Hypothalamus (tissue), 51 donors: ENCODE results near the gene TNFRSF4.
"Not testable (repeated sequence)": the region's sequence is repeated elsewhere in the genome, so short reads cannot be mapped to it uniquely, and the experiment has no call there.

ENCODE experiments used
- DNase-seq, 51 donors: peaks; one replicate each; lab custom pipeline; 2025; lab: John Stamatoyannopoulos, UW

Gene TNFRSF4

GRCh38 chr1:1204998-1205768, 8.8 kb downstream of the TNFRSF4 start:
- DNase-seq: no peak

GRCh38 chr1:1204425-1204920, 9.5 kb downstream of the TNFRSF4 start:
- DNase-seq: no peak

GRCh38 chr1:1203561-1204424, 10.2 kb downstream of the TNFRSF4 start:
- no peak for DNase-seq

DNA sequence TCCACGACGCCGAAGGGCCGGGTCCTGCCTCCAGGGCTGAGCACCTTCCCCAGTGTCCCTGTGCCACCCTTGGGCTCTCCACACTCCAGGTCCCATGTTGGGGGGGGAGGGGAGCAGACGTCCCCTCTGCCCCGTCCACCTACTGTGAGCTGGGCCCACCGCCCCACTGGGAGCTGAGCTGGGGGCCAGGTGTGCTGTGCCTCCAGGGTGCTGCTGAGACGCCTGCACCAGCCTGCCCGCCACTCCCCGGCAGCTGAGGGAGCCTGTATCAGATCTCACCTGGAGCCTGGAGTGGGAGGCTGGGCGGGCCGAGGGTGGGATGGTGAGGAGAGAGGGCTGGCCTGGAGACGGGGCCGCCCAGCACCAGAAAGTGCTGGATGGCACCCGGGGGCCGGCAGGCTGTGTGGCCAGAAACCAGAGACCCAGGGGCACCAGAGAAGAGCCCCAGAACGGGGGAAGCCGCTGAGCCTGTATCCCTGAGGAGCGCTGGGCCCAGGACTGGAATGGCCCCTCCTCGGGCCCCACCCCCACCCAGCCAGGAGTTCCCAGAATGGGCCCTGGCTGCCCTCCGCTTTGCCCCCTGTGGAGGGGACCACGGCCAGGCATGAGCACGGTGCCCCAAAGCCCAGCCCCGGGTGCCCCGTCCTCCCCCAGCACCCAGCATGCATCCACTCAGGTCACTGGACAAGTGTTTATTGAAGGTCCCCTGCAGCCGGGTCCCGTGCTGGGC, 11.0 kb downstream of the TNFRSF4 start:
- no peak for DNase-seq

- DNase-seq: peak in 9 of 51 donors; percentile 6 to 62 (median 35)
Observed at GRCh38 chr1:1200876-1201810, 12.8 kb downstream of the TNFRSF4 start.

DNA sequence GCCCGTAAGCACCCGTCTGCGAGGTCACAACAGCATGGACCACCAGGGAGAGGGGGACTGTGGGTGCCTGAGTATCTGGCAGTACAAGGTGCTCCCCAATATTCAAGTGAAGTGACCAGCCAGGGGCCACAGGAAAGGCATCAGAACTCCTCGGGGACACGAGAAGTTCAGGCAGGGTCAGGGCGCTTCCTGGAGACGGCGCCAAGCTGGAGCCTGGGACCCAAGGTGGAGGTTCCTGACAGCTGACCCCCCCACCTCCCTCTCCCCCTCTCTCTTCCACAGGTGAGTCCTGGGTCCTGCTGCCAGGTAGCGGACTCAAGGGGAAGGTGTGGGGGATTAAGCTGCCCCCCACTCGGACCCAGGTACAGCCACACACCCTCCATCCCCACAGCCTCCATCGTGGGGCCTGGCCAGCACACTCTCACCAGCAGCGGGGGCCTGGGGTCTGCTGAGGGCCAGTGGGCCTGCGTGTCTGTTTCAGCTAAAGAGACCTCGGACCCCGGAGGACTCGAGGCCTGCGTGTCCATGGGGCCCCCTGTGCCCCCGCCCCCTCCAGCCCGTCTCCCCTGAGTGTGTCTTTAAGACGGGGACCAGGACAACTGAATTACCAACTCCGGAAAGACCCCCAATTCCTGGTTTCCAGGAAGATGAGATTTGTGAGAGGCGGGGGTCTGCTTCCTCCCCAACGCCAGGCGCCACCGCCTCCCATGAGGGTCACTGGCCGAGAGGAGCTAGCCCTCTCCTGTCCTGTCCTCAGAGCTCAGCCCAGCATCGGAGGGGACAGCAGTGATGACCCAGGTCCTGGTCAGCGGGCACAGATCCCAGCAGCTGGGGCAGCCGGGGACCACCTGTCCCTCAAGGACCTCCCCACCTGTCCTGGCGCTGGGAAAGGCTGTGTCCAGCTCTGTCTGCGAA, 13.7 kb downstream of the TNFRSF4 start:
- DNase-seq: no peak

DNA sequence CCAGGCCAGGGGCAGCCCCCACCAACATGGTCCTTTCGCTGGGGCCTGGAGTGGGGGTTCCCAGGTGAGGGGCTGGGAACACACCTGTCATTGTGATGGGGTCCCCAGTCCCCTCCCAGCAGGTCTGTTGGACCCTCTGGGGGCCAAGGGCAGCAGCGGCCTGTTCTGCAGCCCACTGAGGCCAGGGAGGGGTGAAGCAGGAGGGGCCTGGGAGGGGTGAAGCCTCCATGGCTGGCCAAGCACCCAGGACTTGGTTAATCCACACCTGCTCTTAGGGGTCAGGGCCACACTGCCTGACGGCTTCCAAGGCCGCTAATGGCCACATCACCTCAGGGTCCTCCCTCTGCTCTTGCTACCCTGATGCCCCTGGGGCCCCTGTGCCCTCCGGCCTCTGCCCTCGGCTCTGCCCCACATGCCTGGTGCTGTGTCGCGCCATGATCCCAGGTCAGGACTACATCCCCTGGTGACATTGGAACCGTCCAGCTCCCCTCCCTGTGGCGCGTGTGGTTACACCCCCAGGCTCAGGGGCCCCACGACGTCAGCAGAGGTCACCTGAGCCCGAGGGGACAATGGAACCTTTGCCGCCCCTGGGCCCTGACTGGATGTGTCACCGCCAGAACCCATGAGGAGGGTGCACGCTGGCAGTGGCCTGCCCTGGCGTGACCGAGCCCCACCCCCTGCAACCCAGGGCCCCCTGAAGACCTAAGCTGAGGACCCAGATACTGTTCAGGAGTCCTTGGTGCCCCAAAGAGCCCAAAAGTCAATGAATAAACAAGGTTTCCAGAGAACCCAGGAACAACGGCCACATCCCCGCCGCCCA, 14.6 kb downstream of the TNFRSF4 start:
- DNase-seq: no peak

DNA sequence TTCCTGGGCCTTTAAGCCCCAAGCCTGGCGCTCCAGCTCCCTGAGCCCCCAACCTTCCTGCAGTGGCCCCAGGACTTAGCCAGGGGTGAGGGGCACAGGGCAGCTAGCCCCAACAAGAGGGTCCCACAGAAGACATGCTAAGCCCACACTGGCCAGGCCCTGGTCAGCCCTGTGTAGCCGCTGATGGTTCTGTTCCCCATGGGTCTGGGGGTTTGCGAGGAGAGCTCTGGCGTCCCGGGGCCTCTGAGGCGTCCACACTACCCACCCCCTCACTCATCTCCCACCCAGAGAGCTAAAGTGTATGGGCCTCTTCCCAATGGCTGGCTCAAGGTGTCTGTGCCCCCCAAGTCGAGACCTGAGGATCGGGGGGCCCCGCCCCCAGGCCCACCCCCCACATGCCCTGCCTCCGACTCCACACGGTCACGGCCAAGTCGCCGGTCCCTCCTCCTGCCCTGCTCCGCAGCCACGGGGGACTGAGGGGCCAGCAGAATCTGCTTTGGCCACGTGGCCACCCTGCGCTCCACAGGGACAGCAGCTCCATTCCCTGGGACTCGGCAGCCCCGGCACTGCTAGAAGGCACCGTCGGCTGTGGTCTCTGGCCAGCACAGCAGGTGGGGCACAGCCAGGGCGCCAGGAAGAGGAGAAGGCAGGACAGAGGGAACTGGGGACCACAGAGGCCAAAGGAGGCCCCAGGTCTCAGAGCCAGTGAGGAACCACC, 15.4 kb downstream of the TNFRSF4 start:
- no peak for DNase-seq

DNA sequence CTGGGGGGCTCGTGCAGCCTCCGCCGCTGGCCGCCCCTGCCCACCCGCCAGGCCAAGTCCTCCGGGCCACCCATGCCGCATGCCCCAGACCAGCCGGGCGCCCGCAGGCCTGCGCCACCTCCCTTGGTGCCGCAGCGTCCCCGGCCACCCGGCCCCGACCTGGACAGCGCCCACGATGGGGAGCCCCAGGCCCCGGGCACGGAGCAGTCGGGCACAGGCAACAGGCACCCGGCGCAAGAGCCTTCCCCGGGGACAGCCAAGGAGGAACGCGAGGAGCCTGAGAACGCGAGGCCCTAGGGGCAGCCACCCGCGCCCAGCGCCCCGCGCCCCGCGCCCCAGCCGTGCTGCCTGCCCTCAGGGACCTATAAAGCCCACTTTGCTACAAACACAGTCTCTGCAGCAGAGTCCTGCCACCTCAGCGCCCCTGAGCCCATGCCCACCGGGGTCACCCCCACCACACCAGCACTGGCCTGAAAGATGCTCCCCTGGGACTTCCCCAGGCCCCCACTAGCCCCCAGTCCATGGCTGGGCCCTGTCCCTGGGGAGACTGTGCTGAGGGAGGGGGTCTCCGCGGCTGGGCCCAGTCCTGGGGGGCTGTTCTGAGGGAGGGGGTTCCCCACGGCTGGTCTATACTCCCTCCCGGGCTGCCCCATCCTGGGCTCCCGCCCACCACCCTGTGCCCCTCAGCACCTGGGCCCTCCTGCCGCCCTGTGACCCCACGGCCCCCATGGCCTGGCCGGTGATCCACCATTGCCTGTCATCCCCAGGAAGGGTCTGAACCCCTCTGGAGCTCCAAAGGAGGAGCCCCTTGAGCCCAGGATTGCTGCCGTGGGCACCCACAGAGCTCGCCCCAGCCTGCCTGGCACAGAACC, 16.2 kb downstream of the TNFRSF4 start:
- no peak for DNase-seq

DNA sequence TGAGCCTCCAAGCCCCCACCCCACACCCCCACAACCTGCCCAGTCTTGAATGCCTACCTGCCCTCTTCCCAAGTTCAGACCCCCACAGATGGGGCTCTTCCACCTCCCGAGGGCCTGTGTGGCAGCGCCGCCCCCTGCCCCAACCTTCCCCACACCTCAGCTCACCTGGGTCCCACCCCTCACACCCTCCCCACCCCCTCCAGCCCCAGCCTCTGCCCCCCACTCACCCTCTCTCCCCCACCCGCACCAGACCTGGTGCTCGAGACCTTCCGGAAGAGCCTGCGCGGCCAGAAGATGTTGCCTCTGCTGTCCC, 16.8 kb downstream of the TNFRSF4 start:
- DNase-seq: no peak

GRCh38 chr1:1196431-1197187, 17.3 kb downstream of the TNFRSF4 start:
- no peak for DNase-seq

GRCh38 chr1:1195726-1196125, 18.2 kb downstream of the TNFRSF4 start:
- not testable (repeated sequence) for DNase-seq

- DNase-seq: no peak
Observed at GRCh38 chr1:1194723-1195122, 19.2 kb downstream of the TNFRSF4 start.

DNA sequence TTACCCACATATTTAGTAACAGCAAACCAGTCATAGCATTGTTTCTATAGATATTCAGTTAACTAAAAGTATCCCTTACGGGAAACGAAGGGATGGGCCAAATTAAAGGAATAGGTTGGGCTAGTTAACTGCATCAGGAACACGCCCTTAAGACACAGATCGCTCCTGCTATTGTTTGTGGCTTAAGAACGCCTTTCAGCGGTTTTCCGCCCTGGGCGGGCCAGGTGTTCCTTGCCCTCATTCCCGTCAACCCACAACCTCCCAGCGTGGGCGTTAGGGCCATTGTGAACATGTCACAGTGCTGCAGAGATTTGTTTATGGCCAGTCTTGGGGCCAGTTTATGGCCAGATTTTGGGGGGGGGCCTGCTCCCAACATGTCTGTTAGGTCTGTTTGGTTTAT, 22.2 kb downstream of the TNFRSF4 start:
- no peak for DNase-seq

GRCh38 chr1:1189111-1189510, 24.8 kb downstream of the TNFRSF4 start:
- no peak for DNase-seq

DNA sequence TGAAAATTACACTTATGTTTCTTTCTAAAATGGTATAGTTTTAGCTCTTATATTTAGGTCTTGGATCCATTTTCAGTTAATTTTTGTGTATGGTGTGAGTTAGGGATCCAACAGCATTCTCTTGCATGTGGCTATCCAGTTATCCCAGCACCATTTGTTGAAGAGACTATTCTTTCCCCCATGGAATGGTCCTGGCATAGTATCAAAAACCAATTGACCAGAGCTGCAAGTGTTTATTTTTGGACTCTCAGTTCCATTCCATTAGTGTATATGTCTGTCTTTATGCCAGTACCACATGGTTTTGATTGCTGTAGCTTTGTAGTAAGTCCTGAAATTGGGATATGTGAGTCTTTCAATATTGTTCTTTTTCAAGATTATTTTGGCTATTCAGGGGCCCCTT, 26.0 kb downstream of the TNFRSF4 start:
- no peak for DNase-seq
